Fibroblast of lung (primary cell): ENCODE measurements around the gene IL5RA. TPM values are rescaled to one million over a fixed set of nuclear protein-coding genes. Genes with fewer than 3 reads are reported as not detected.

Source experiments
- DNase-seq, 2 donors: peaks; one replicate each; pipeline versions ENCODE4 v3.0.0 to v3.0.0-alpha.2; 2010; ENCODE audit warnings: low read depth in 2 of 2
- H2AFZ ChIP-seq: 2 replicates; pipeline ENCODE4 v1.5.1; 2012; ENCODE audit warnings: low read length, control low read depth, inconsistent platforms
- H3K27ac ChIP-seq: 2 replicates; pipeline ENCODE4 v1.5.1; 2011; ENCODE audit warnings: low read length, control low read depth; ENCODE audit not compliant: insufficient read depth
- H3K27me3 ChIP-seq: 2 replicates; pipeline ENCODE4 v1.5.1; 2011; ENCODE audit warnings: mild to moderate bottlenecking, low read length; ENCODE audit not compliant: control insufficient read depth, insufficient read depth
- H3K36me3 ChIP-seq: 2 replicates; pipeline ENCODE4 v1.5.1; 2011; ENCODE audit warnings: low read length; ENCODE audit not compliant: control insufficient read depth, insufficient read depth
- H3K4me1 ChIP-seq: 2 replicates; pipeline ENCODE4 v1.5.1; 2011; ENCODE audit warnings: low read length; ENCODE audit not compliant: control insufficient read depth, insufficient read depth; ENCODE audit errors: extremely low read depth
- H3K4me2 ChIP-seq: 2 replicates; pipeline ENCODE4 v1.5.1; 2011; ENCODE audit warnings: low read length, control low read depth; ENCODE audit not compliant: insufficient read depth; ENCODE audit errors: extremely low read depth
- H3K4me3 ChIP-seq, 4 experiments: fragments of 200-600 bp in 1 of 4; sonication (generic) in 1 of 4; replicated peaks in 1 of 4; 2 replicates each; pipeline ENCODE4 v1.5.1; 2011 to 2016; ENCODE audit warnings: low read length in 4 of 4, low read depth in 3 of 4, mild to moderate bottlenecking in 3 of 4, control low read depth in 2 of 4, inconsistent platforms in 1 of 4, mixed read lengths in 1 of 4; ENCODE audit not compliant: insufficient read depth in 1 of 4; ENCODE audit errors: control extremely low read depth in 1 of 4
- H3K79me2 ChIP-seq: 2 replicates; pipeline ENCODE4 v1.5.1; 2012; ENCODE audit warnings: mild to moderate bottlenecking, low read length, inconsistent platforms; ENCODE audit not compliant: control insufficient read depth, insufficient read depth
- H3K9ac ChIP-seq: 2 replicates; pipeline ENCODE4 v1.5.1; 2011; ENCODE audit warnings: mild to moderate bottlenecking, low read length, control low read depth; ENCODE audit not compliant: insufficient read depth
- H3K9me3 ChIP-seq: 2 replicates; pipeline ENCODE4 v1.5.1; 2012; ENCODE audit warnings: low read depth, low read length; ENCODE audit not compliant: control insufficient read depth, insufficient read depth
- H4K20me1 ChIP-seq: 2 replicates; pipeline ENCODE4 v1.5.1; 2011; ENCODE audit warnings: low read length; ENCODE audit not compliant: control insufficient read depth, insufficient read depth; ENCODE audit errors: extremely low read depth
- EZH2 ChIP-seq: IDR thresholded peaks from 2 replicates; pipeline ENCODE4 v1.5.1; 2012; ENCODE audit warnings: low read length, control low read depth, mild to moderate bottlenecking; ENCODE audit errors: missing control alignments
- polyA plus RNA-seq, 2 donors: library from polyadenylated mRNA; depleted of rRNA in 1 of 2; stranded (reverse) in 1 of 2; unstranded in 1 of 2; fragments of >200 nt; gene quantifications; 2 replicates each; pipeline ENCODE4 v1.2.1, GENCODE V29; 2011 to 2012; ENCODE audit warnings: missing spikeins in 1 of 2
- total RNA-seq: library from RNA; depleted of rRNA; stranded (reverse); fragments of >200 nt; gene quantifications from 2 replicates; pipeline ENCODE4 v1.2.1, GENCODE V29; 2014
- TF ChIP-seq, protein P1 (sequence below), 2 donors: IDR thresholded peaks in 1 of 2; conservative IDR thresholded peaks in 1 of 2; 1 replicate in 1 of 2; 2 replicates in 1 of 2; pipeline ENCODE4 v1.5.1; 2011 to 2012; ENCODE audit warnings: low read length in 2 of 2, control low read depth in 1 of 2, inconsistent platforms in 1 of 2, low read depth in 1 of 2, mild to moderate bottlenecking in 1 of 2

IL5RA gene
- total and polyA plus RNA-seq, 2 donors (not counting 1 experiment from before 2014, with no cell fraction given), result not detected

DNA sequence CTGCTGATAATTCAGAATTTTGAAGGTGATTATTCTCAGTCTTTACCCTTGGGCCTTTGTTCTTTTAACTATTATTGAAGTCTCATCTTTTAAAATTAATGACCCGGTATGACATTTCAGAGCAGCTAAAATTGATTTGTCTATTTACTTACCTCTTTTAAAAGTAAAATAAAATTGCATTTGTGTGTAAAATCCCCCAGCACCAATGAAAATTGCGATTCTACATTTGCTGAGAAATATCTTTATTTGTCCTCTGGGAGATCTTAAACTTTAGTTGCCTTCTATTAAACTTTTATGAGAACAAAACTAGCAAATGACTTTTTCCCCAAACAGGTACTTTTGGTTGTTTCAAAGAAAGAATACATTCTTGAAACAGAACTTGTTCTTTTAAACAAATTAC lies 7.5 kb upstream of the IL5RA start:
- Histone ChIP-seq H3K4me2 (no peak overlapping the region), H3K9ac (no peak overlapping the region), H3K9me3 (no peaks in the 10 kb centered on the region), H3K27ac (no peak overlapping the region), H3K36me3 (no peaks in the 10 kb centered on the region), H4K20me1 (no peaks in the 10 kb centered on the region), H3K79me2 (no peaks in the 10 kb centered on the region), H2AFZ (no peak overlapping the region), H3K27me3 (no peaks in the 10 kb centered on the region), H3K4me3 (no peak overlapping the region), H3K4me1 (no peaks in the 10 kb centered on the region)
- DNase-seq, result no peak
- TF ChIP-seq, protein P1, sequence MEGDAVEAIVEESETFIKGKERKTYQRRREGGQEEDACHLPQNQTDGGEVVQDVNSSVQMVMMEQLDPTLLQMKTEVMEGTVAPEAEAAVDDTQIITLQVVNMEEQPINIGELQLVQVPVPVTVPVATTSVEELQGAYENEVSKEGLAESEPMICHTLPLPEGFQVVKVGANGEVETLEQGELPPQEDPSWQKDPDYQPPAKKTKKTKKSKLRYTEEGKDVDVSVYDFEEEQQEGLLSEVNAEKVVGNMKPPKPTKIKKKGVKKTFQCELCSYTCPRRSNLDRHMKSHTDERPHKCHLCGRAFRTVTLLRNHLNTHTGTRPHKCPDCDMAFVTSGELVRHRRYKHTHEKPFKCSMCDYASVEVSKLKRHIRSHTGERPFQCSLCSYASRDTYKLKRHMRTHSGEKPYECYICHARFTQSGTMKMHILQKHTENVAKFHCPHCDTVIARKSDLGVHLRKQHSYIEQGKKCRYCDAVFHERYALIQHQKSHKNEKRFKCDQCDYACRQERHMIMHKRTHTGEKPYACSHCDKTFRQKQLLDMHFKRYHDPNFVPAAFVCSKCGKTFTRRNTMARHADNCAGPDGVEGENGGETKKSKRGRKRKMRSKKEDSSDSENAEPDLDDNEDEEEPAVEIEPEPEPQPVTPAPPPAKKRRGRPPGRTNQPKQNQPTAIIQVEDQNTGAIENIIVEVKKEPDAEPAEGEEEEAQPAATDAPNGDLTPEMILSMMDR (conservative IDR thresholded peaks at IDR 0.05 in 1 of 2, IDR thresholded peaks at IDR 0.05 in 1 of 2; ENCODE audit: low read depth in 1 of 2, low read length in 2 of 2), result no peak
- TF ChIP-seq EZH2, result no peak

DNA sequence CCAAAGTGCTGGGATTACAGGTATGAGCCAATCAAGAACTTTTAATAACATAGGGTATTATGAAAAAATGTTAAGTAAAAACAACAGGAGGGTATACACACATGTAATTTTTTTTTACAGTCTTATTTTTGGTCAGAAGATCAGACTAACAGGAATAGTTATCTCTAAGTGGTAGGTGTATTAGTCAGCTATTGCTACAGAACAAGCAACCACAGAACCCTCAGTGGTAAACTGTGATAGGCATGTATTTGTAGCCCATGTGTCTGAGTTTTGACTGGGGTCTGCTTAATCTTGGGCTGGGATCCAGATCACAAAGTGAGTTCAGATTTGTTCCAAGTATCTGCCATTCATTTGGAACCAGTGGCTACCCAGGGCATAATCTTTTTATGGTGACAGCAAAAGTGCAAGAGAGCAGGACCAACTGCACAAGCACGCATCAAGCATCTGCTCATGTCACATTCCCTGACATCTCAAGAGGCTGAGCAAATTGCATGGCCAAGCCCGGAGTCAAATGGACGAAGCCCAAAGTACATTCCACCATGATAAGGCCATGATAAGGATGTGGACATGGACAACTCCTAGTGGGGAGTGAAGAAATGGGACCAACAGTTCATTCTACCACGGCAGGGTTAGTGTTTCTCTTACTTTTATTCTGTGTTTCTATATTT lies 3.0 kb upstream of the IL5RA start:
- Histone ChIP-seq H3K36me3 (no peaks in the 10 kb centered on the region), H3K79me2 (no peaks in the 10 kb centered on the region), H3K9ac (no peak overlapping the region), H3K4me2 (no peak overlapping the region), H3K4me3 (no peak overlapping the region), H4K20me1 (no peaks in the 10 kb centered on the region), H3K9me3 (no peaks in the 10 kb centered on the region), H3K4me1 (no peaks in the 10 kb centered on the region), H3K27me3 (no peaks in the 10 kb centered on the region), H2AFZ (no peak overlapping the region), H3K27ac (no peak overlapping the region)
- no peak for TF ChIP-seq EZH2
- TF ChIP-seq, protein P1 (conservative IDR thresholded peaks at IDR 0.05 in 1 of 2, IDR thresholded peaks at IDR 0.05 in 1 of 2; ENCODE audit: low read depth in 1 of 2, low read length in 2 of 2), result no peak
- no peak for DNase-seq

DNA sequence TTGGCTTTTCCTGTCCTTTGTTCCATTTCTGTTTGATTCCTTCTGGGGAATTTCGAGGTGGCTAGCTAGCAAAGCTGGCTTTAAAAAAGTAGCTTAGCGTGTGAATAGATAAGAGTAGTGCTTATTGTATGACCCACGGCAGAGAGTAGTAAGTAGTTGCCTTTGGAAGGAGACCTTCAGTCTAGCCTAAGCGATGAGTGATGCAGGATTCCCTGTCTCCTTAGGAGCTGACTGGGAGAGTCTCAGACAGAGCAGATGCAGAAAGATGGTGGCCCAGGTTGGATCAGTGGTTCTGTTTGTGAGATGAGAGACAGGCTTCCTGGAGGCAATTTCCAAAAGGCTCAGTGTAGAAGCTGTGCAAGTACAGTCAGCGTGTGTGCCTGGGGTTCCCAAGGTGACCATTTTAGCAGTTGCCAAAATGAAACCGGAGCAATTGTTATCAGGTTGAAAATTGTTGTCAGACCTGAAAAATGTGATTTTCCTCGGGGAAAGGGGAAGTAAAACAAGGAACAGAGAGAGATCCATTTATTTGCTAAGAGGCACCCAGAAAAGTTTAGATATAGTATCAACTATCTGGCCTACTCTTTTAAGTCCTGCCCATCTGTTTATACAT lies 681 bp upstream of the IL5RA start:
- no peak overlapping the region for H3K4me3 ChIP-seq
- no peak for TF ChIP-seq EZH2
- TF ChIP-seq, protein P1 (conservative IDR thresholded peaks at IDR 0.05 in 1 of 2, IDR thresholded peaks at IDR 0.05 in 1 of 2; ENCODE audit: low read depth in 1 of 2, low read length in 2 of 2), result no peak
- no peak for DNase-seq

More for the DNA sequence above, 681 bp upstream of the IL5RA start:
- H3K4me2 ChIP-seq, result no peak overlapping the region
- no peak overlapping the region for H3K27ac ChIP-seq
- H3K27me3 ChIP-seq, result no peaks in the 10 kb centered on the region
- H3K9ac ChIP-seq, result no peak overlapping the region
- H3K36me3 ChIP-seq, result no peaks in the 10 kb centered on the region
- no peaks in the 10 kb centered on the region for H3K79me2 ChIP-seq
- no peak overlapping the region for H2AFZ ChIP-seq
- H3K4me1 ChIP-seq, result no peaks in the 10 kb centered on the region
- H3K9me3 ChIP-seq, result no peaks in the 10 kb centered on the region
- no peaks in the 10 kb centered on the region for H4K20me1 ChIP-seq
